HepG2 (cell line): ENCODE measurements around the gene NLRC5.

ENCODE experiments used
- CAMTA2 ChIP-seq: sonication (generic); formaldehyde crosslinking; IDR thresholded peaks from 2 replicates; pipeline ENCODE4 v1.4.0; 2020; ENCODE audit warnings: mild to moderate bottlenecking, missing genetic modification reagents, borderline replicate concordance
- ZKSCAN1 ChIP-seq: fragments of 150-350 bp; IDR thresholded peaks from 2 replicates; pipeline ENCODE4 v1.6.1; 2014; ENCODE audit warnings: low read length
- TF ChIP-seq, protein P1 (sequence below): sonication (generic); formaldehyde crosslinking; IDR thresholded peaks from 2 replicates; pipeline ENCODE4 v1.5.0; 2020; ENCODE audit warnings: mild to moderate bottlenecking, missing genetic modification reagents, moderate library complexity

DNA sequence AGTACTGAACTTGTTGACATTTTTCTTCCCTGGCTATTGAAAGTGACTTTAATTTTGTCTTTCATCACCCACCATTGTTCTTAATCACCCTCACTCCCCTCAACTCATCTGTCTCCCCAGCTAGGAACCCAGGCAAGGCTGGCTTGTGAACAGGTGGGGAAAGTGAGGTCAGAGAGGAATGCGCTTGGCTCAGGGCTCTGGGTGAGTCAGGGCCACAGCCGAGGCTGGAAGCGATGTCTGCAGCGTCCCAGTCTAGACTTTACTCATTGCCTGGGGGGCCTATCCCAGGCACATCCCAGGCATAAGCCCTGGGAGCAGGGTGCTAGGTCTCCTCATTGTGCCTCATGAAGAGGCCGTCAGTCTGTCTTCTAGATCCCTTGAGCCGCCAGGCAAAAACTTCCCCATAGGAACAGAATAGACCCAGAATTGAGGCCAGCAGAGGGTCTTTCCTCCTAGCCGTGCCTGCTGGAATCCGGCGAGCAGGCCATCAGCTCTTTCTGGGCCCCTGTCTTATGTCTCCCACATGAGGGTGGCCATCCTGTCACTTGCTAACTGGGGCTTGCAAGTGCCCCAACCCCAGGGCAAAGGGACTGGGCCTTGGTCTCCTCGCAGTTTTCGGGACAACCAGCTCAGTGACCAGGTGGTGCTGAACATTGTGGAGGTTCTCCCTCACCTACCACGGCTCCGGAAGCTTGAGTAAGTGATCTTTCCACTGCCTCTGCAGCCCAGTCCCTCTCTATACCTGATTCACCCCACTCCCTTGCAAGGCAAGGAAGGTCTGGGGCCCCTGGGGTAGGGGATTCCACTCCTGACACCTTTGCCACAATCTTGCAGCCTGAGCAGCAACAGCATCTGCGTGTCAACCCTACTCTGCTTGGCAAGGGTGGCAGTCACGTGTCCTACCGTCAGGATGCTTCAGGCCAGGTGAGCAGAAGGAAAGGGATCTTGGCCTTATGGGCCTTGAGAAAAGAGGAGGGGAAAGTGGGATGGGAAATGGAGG is 40.1 kb downstream of the NLRC5 start:
- TF ChIP-seq, protein P1, sequence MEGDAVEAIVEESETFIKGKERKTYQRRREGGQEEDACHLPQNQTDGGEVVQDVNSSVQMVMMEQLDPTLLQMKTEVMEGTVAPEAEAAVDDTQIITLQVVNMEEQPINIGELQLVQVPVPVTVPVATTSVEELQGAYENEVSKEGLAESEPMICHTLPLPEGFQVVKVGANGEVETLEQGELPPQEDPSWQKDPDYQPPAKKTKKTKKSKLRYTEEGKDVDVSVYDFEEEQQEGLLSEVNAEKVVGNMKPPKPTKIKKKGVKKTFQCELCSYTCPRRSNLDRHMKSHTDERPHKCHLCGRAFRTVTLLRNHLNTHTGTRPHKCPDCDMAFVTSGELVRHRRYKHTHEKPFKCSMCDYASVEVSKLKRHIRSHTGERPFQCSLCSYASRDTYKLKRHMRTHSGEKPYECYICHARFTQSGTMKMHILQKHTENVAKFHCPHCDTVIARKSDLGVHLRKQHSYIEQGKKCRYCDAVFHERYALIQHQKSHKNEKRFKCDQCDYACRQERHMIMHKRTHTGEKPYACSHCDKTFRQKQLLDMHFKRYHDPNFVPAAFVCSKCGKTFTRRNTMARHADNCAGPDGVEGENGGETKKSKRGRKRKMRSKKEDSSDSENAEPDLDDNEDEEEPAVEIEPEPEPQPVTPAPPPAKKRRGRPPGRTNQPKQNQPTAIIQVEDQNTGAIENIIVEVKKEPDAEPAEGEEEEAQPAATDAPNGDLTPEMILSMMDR, result no peak
- TF ChIP-seq ZKSCAN1, result no peak
- no peak for TF ChIP-seq CAMTA2 (CRISPR knock-in tag)
